Neuronal stem cell (in vitro differentiated cells): Measurements from ENCODE around the gene CYB5R3.
A peak's percentile ranks its signal among the peaks of the same experiment; 100 is the strongest.

ENCODE experiments used
- DNase-seq: peaks from one replicate; pipeline ENCODE4 v3.0.0-alpha.2; 2013; ENCODE audit warnings: low spot score
- H2AFZ ChIP-seq: one replicate; pipeline ENCODE4 v1.6.1; 2013; ENCODE audit warnings: mild to moderate bottlenecking, low read length, inconsistent platforms
- H2AK5ac ChIP-seq: 2 replicates; pipeline ENCODE4 v1.6.1; 2013; ENCODE audit warnings: low read depth, mild to moderate bottlenecking, inconsistent platforms, low read length, moderate library complexity, mixed read lengths
- H2BK120ac ChIP-seq: 2 replicates; pipeline ENCODE4 v1.6.1; 2013; ENCODE audit warnings: low read depth, mild to moderate bottlenecking, inconsistent platforms, low read length, moderate library complexity, mixed read lengths
- H2BK12ac ChIP-seq: one replicate; pipeline ENCODE4 v1.6.1; 2013; ENCODE audit warnings: low read length, inconsistent platforms
- H2BK15ac ChIP-seq: 2 replicates; pipeline ENCODE4 v1.6.1; 2013; ENCODE audit warnings: mild to moderate bottlenecking, low read length, inconsistent platforms, mixed read lengths
- H2BK5ac ChIP-seq: one replicate; pipeline ENCODE4 v1.6.1; 2013; ENCODE audit warnings: inconsistent platforms, mild to moderate bottlenecking, low read length, moderate library complexity
- H3K14ac ChIP-seq: one replicate; pipeline ENCODE4 v1.6.1; 2013; ENCODE audit warnings: low read length, inconsistent platforms
- H3K18ac ChIP-seq: 2 replicates; pipeline ENCODE4 v1.6.1; 2013; ENCODE audit warnings: low read length, inconsistent platforms
- H3K23ac ChIP-seq: 2 replicates; pipeline ENCODE4 v1.6.1; 2013; ENCODE audit warnings: low read depth, mild to moderate bottlenecking, mixed read lengths, low read length, inconsistent platforms; ENCODE audit not compliant: poor library complexity
- H3K27ac ChIP-seq: replicated peaks from 3 replicates; pipeline ENCODE4 v1.5.1; 2013; ENCODE audit warnings: low read length, inconsistent platforms
- H3K27me3 ChIP-seq, 3 experiments: 2 replicates each; pipeline ENCODE4 v1.6.1; 2013; ENCODE audit warnings: low read length in 3 of 3, mild to moderate bottlenecking in 2 of 3, inconsistent platforms in 1 of 3, low read depth in 1 of 3, mixed read lengths in 1 of 3, moderate library complexity in 1 of 3; ENCODE audit not compliant: control insufficient read depth in 3 of 3, insufficient read depth in 3 of 3
- H3K36me3 ChIP-seq, 2 donors: replicated peaks in 1 of 2; 2 replicates each; pipeline ENCODE4 v1.6.1; 2013; ENCODE audit warnings: low read length in 2 of 2; ENCODE audit not compliant: control insufficient read depth in 2 of 2, insufficient read depth in 2 of 2
- H3K4ac ChIP-seq: 2 replicates; pipeline ENCODE4 v1.6.1; 2013; ENCODE audit warnings: inconsistent platforms, mild to moderate bottlenecking, low read length, moderate library complexity
- H3K4me1 ChIP-seq, 2 donors: 1 replicate in 1 of 2; 2 replicates in 1 of 2; pipeline ENCODE4 v1.6.1; 2013; ENCODE audit warnings: low read length in 2 of 2, low read depth in 1 of 2; ENCODE audit not compliant: control insufficient read depth in 2 of 2, insufficient read depth in 1 of 2
- H3K4me2 ChIP-seq: one replicate; pipeline ENCODE4 v1.6.1; 2013; ENCODE audit warnings: mild to moderate bottlenecking, low read length, inconsistent platforms; ENCODE audit not compliant: insufficient read depth, poor library complexity, severe bottlenecking
- H3K4me3 ChIP-seq, 2 donors: 2 replicates each; pipeline ENCODE4 v1.5.1; 2013; ENCODE audit warnings: low read length in 2 of 2, mild to moderate bottlenecking in 2 of 2, inconsistent platforms in 1 of 2, moderate library complexity in 1 of 2
- H3K79me1 ChIP-seq: one replicate; pipeline ENCODE4 v1.6.1; 2013; ENCODE audit warnings: low read depth, mild to moderate bottlenecking, inconsistent platforms, low read length, moderate library complexity
- H3K9ac ChIP-seq: one replicate; pipeline ENCODE4 v1.6.1; 2013; ENCODE audit warnings: mild to moderate bottlenecking, low read depth, low read length, inconsistent platforms; ENCODE audit not compliant: poor library complexity
- H3K9me3 ChIP-seq, 2 donors: replicated peaks in 1 of 2; 2 replicates each; pipeline versions ENCODE3 to v1.6.1; 2013; ENCODE audit warnings: low read length in 2 of 2, mild to moderate bottlenecking in 2 of 2, inconsistent platforms in 1 of 2, low read depth in 1 of 2, mixed read lengths in 1 of 2, moderate library complexity in 1 of 2; ENCODE audit not compliant: control insufficient read depth in 2 of 2, insufficient read depth in 1 of 2
- H4K8ac ChIP-seq: one replicate; pipeline ENCODE4 v1.6.1; 2013; ENCODE audit warnings: low read depth, mild to moderate bottlenecking, inconsistent platforms, low read length, moderate library complexity
- H4K91ac ChIP-seq: one replicate; pipeline ENCODE4 v1.6.1; 2013; ENCODE audit warnings: low read length, low read depth, mild to moderate bottlenecking, inconsistent platforms; ENCODE audit not compliant: poor library complexity
- whole genome bisulfite sequencing, 2 donors: extraction: QIAGEN DNeasy Blood & Tissue Kit; methylation state at CpG; one replicate each; pipeline ENCODE4 v1.1.7; 2013; ENCODE audit warnings: missing lambda C conversion rate in 2 of 2, mixed read lengths in 1 of 2; ENCODE audit not compliant: insufficient read length in 2 of 2, insufficient replicate concordance in 1 of 2; ENCODE audit errors: extremely low coverage in 2 of 2; 5-methylcytosine and 5-hydroxymethylcytosine counted together

CYB5R3 gene

GRCh38 chr22:42644422-42645340 is 4.5 kb downstream of the CYB5R3 start:
- Histone ChIP-seq H3K4ac (no peak overlapping the region), H2AK5ac (no peak overlapping the region), H2BK120ac (no peak overlapping the region), H3K14ac (no peak overlapping the region), H3K4me1 (peaks cover 10 to 15% of the 10 kb centered on the region in 2 donors), H2AFZ (no peak overlapping the region), H3K4me2 (no peak overlapping the region), H3K27me3 (no peaks in the 10 kb centered on the region), H3K4me3 (no peak overlapping the region), H3K23ac (no peak overlapping the region), H2BK15ac (no peak overlapping the region), H4K91ac (no peak overlapping the region), H2BK12ac (no peak overlapping the region), H3K9me3 (no peaks in the 10 kb centered on the region), H2BK5ac (no peak overlapping the region), H3K9ac (no peak overlapping the region), H3K27ac (no peak overlapping the region), H4K8ac (no peak overlapping the region), H3K36me3 (peaks cover 2 to 5% of the 10 kb centered on the region in 2 donors), H3K79me1 (peaks cover 28% of the 10 kb centered on the region), H3K18ac (no peak overlapping the region)
- no CpG with 5 or more reads among the region's 22 CpGs for WGBS, 2 donors
- no peak for DNase-seq

- H3K27ac ChIP-seq, result no peak overlapping the region
- H3K23ac ChIP-seq, result no peak overlapping the region
- no peaks in the 10 kb centered on the region for H3K27me3 ChIP-seq
- H3K4me1 ChIP-seq, result peaks cover 10 to 15% of the 10 kb centered on the region in 2 donors
- peak overlapping the region; percentile 19 for H2AK5ac ChIP-seq
- H3K79me1 ChIP-seq, result peaks cover 26% of the 10 kb centered on the region
- H4K8ac ChIP-seq, result no peak overlapping the region
- no peak overlapping the region for H3K9ac ChIP-seq
- no peak overlapping the region for H2AFZ ChIP-seq
- H3K18ac ChIP-seq, result peak overlapping the region; percentile 48
- H3K4me3 ChIP-seq, result no peak overlapping the region
- H4K91ac ChIP-seq, result no peak overlapping the region
- no peak overlapping the region for H2BK5ac ChIP-seq
- H2BK120ac ChIP-seq, result no peak overlapping the region
- no peak overlapping the region for H3K4ac ChIP-seq
- H3K14ac ChIP-seq, result peak overlapping the region; percentile 1
- no peak overlapping the region for H2BK12ac ChIP-seq
- H2BK15ac ChIP-seq, result no peak overlapping the region
- WGBS, 2 donors, result no CpG with 5 or more reads among the region's 14 CpGs
- no peak for DNase-seq
- no peak overlapping the region for H3K4me2 ChIP-seq
- H3K36me3 ChIP-seq, result peaks cover 2 to 5% of the 10 kb centered on the region in 2 donors
- no peaks in the 10 kb centered on the region for H3K9me3 ChIP-seq
Measured at GRCh38 chr22:42643634-42644421, 5.4 kb downstream of the CYB5R3 start.

- no peak overlapping the region for H3K4me3 ChIP-seq
- H3K79me1 ChIP-seq, result peaks cover 18% of the 10 kb centered on the region
- no peak overlapping the region for H2BK5ac ChIP-seq
- no peak overlapping the region for H3K14ac ChIP-seq
- no peak overlapping the region for H3K9ac ChIP-seq
- peaks cover 7 to 8% of the 10 kb centered on the region in 2 donors for H3K4me1 ChIP-seq
- no peak overlapping the region for H2BK15ac ChIP-seq
- H4K8ac ChIP-seq, result no peak overlapping the region
- no peak for DNase-seq
- H3K9me3 ChIP-seq, result no peaks in the 10 kb centered on the region
- no peak overlapping the region for H3K4me2 ChIP-seq
- WGBS, 2 donors, result no CpG with 5 or more reads among the region's 12 CpGs
- no peak overlapping the region for H3K23ac ChIP-seq
- H2AFZ ChIP-seq, result no peak overlapping the region
- peaks cover 2 to 5% of the 10 kb centered on the region in 2 donors for H3K36me3 ChIP-seq
- H3K4ac ChIP-seq, result no peak overlapping the region
- no peak overlapping the region for H4K91ac ChIP-seq
- H2AK5ac ChIP-seq, result peak overlapping the region; percentile 19
- H3K18ac ChIP-seq, result peak overlapping the region; percentile 48
- H2BK120ac ChIP-seq, result no peak overlapping the region
- no peaks in the 10 kb centered on the region for H3K27me3 ChIP-seq
- no peak overlapping the region for H2BK12ac ChIP-seq
- H3K27ac ChIP-seq, result no peak overlapping the region
Measured at GRCh38 chr22:42642806-42643633, 6.2 kb downstream of the CYB5R3 start.
